Activated T-helper 2 cell treated with anti-CD3 and anti-CD28 coated beads, Interferon-gamma antibody, Interleukin-2, Interleukin-4, amounts not matched to agents 10 μg/mL and 5 μg/mL and 100 μg/mL, durations not matched to agents 14 hours and 24 hours and 36 hours (primary cell): ENCODE results near the gene CACNG5. TPM values are rescaled to one million over a fixed set of nuclear protein-coding genes. Genes with fewer than 3 reads are reported as not detected.

ENCODE experiments used
- DNase-seq: peaks from one replicate; pipeline ENCODE4 v3.0.0; 2021; ENCODE audit warnings: low spot score
- H3K27ac Mint-ChIP-seq: one replicate; pipeline ENCODE4 v1.8.0; 2021; ENCODE audit warnings: mixed read lengths
- H3K27me3 Mint-ChIP-seq: one replicate; pipeline ENCODE4 v1.8.0; 2021; ENCODE audit warnings: low read depth, mixed read lengths
- H3K36me3 Mint-ChIP-seq: one replicate; pipeline ENCODE4 v1.8.0; 2021; ENCODE audit warnings: low read depth, mixed read lengths
- H3K4me1 Mint-ChIP-seq: one replicate; pipeline ENCODE4 v1.8.0; 2021; ENCODE audit warnings: low read depth, mixed read lengths
- H3K4me3 Mint-ChIP-seq: one replicate; pipeline ENCODE4 v1.8.0; 2021; ENCODE audit warnings: low read depth, mild to moderate bottlenecking, moderate library complexity, mixed read lengths
- H3K9me3 Mint-ChIP-seq: one replicate; pipeline ENCODE4 v1.8.0; 2021; ENCODE audit warnings: mixed read lengths
- intact Hi-C: fragments of 100-400 bp; cut with micrococcal nuclease; formaldehyde crosslinking; loops from one replicate; pipeline ENCODE4 v1.15.1; 2023
- total RNA-seq: library from RNA; stranded (reverse); gene quantifications from 2 replicates; pipeline ENCODE4 v1.2.3, GENCODE V29; 2022

Gene CACNG5
- total RNA-seq, 1 donor from 2014 or later = not detected

GRCh38 chr17:66842959-66843358 lies 8.0 kb downstream of the CACNG5 start:
- intact Hi-C loops = no loop called here
- no peaks in the 10 kb centered on the region for H3K4me1 Mint-ChIP-seq
- DNase-seq = no peak
- H3K27me3 Mint-ChIP-seq = peaks cover 1% of the 10 kb centered on the region
- no peaks in the 10 kb centered on the region for H3K36me3 Mint-ChIP-seq
- H3K9me3 Mint-ChIP-seq = peaks cover 5% of the 10 kb centered on the region
- H3K27ac Mint-ChIP-seq = no peak overlapping the region
- no peak overlapping the region for H3K4me3 Mint-ChIP-seq

DNA sequence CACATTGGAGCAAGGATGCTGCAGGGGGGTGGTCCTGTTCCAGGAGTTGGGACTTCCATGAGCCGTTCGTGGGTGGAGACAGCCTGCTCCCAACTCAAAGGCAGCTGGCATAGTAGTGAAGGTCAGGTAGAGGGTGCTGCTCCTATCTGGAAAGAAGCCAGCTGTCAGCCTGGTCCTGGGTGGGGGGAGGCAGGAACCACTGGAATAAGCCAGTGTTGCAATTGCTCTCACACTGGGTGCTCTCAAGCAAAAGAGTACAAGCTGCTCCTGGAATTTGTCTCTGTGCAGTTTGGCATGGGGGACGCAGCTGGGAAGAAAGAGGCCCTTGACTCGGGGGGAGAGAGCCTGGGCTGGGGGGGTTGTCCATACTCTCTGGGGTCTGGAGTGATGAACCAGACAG lies 8.7 kb downstream of the CACNG5 start:
- Mint-ChIP-seq H3K27ac (no peak overlapping the region), H3K4me1 (no peaks in the 10 kb centered on the region), H3K9me3 (peaks cover 5% of the 10 kb centered on the region), H3K36me3 (no peaks in the 10 kb centered on the region), H3K4me3 (no peak overlapping the region), H3K27me3 (peaks cover 1% of the 10 kb centered on the region)
- intact Hi-C loops = no loop called here
- no peak for DNase-seq

DNA sequence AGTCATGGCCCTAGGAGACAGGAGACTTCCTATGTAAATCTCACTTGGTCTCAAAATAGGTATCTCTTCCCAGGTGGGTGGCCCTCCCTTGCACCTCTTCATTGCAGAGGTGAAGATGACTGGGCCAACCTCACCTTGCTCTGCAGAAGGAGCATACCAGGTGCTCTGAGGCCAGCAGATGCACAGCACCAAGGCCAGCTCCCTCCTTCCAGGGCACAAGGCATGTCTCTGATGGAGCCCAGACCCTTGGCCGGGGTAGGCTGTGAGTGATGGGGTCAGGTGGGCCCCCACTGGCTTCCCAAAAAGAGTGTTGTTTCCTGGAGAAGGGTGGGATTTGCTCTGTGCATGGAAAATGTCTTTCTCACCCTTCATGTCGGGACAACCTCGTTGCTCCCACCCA lies 12.8 kb downstream of the CACNG5 start:
- no peak for DNase-seq
- H3K36me3 Mint-ChIP-seq = no peaks in the 10 kb centered on the region
- H3K27ac Mint-ChIP-seq = no peak overlapping the region
- H3K4me1 Mint-ChIP-seq = no peaks in the 10 kb centered on the region
- H3K27me3 Mint-ChIP-seq = peaks cover 10% of the 10 kb centered on the region
- intact Hi-C loops = no loop called here
- no peak overlapping the region for H3K4me3 Mint-ChIP-seq
- H3K9me3 Mint-ChIP-seq = peaks cover 5% of the 10 kb centered on the region

DNA sequence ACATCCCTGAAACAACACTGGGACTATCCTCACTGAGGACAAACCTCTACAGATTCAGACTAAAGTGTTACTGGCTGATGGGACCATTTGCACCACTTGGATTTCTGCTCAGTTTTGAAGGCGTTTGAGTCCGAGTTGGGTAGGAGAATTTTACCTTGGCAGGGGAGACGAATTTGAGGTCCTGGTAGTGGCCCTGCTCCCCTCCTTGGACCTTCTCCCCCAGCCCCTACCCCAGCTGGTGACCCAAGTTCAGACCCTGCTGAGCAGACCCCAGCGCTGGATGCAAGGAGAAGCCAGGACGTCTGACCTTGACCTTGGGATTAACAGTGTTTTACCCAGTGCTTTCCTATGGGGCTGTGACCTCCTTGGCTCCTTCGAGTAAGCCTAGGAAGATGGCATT lies 13.6 kb downstream of the CACNG5 start:
- H3K27ac Mint-ChIP-seq = no peak overlapping the region
- no peak for DNase-seq
- no peaks in the 10 kb centered on the region for H3K36me3 Mint-ChIP-seq
- peaks cover 5% of the 10 kb centered on the region for H3K9me3 Mint-ChIP-seq
- H3K4me1 Mint-ChIP-seq = no peaks in the 10 kb centered on the region
- H3K27me3 Mint-ChIP-seq = peaks cover 14% of the 10 kb centered on the region
- no peak overlapping the region for H3K4me3 Mint-ChIP-seq
- intact Hi-C loops = no loop called here

DNA sequence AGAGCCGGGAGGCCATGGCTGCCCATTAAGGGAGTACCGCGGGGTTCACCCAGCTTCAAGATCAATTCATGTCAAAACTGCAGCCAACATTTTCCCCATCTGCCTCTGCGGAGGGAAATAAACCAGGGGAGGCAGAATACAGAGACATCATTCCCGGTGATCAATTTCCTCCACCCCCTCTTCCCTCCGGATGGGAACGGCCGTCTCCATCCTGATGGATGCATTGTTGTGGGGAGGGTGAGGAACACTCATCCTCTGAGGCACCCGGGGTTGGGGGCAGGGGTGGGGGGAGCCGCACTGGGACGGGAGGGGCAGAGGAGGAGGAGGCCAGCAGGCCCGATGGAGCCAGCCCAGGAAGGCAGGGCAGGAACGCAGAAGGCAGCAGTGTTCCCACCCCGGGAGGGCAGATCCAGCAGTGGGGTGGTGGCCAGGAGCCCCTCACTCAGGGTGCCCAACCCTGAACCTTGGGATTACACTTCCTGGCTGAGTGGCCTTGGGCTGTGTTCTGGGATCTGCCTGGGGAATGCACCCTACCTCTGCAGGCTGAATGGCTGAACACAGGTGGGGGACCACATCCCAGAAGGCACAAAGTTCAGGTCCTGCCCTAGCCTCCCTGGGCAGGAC lies 14.2 kb downstream of the CACNG5 start:
- Mint-ChIP-seq H3K4me3 (no peak overlapping the region), H3K36me3 (no peaks in the 10 kb centered on the region), H3K27ac (no peak overlapping the region), H3K4me1 (no peaks in the 10 kb centered on the region), H3K9me3 (peaks cover 5% of the 10 kb centered on the region), H3K27me3 (peaks cover 14% of the 10 kb centered on the region)
- DNase-seq = no peak
- intact Hi-C loops = no loop called here

DNA sequence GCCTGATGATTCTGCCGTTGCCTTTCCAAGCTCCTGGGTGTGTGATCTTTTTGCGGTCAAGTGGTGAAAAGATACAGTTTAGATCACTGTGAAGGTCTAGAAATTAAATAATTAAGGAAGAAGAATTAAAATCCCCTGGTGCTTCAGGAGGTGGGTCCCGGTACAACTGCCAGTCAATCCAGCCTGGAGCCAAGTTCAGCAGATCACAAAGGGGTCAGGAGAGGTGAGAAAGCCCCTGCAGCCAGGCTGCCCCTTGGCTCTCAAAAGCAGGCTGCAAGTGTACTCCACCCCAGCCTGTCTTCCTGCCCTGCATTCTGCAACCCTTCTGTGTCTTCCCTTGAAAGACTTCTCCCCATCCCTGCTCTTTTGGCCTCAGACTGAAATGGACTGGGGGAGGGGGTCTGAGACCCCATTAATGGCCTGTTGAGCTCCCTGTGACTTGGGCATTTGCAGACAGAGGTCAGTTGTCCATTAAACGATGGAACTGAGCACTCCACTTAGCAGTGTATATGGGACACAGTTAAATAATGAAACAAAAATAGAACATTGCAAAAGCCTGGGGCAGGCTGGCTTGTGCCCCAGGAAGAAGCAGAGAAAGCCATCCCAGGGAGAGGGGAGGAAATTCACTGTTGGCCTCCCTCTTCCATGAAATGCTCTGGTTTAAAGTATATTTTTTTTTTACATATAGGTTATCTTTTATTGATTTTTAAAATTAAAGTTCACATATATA lies 15.1 kb downstream of the CACNG5 start:
- H3K36me3 Mint-ChIP-seq = no peaks in the 10 kb centered on the region
- no peak for DNase-seq
- no peaks in the 10 kb centered on the region for H3K4me1 Mint-ChIP-seq
- H3K27ac Mint-ChIP-seq = no peak overlapping the region
- peaks cover 5% of the 10 kb centered on the region for H3K9me3 Mint-ChIP-seq
- intact Hi-C loops = no loop called here
- H3K4me3 Mint-ChIP-seq = no peak overlapping the region
- peaks cover 14% of the 10 kb centered on the region for H3K27me3 Mint-ChIP-seq

- Mint-ChIP-seq H3K36me3 (no peaks in the 10 kb centered on the region), H3K27me3 (peaks cover 14% of the 10 kb centered on the region), H3K4me3 (no peak overlapping the region), H3K4me1 (no peaks in the 10 kb centered on the region), H3K9me3 (peaks cover 5% of the 10 kb centered on the region), H3K27ac (no peak overlapping the region)
- DNase-seq = no peak
- intact Hi-C loops = no loop called here
Observed at GRCh38 chr17:66850692-66851091, 15.8 kb downstream of the CACNG5 start.

DNA sequence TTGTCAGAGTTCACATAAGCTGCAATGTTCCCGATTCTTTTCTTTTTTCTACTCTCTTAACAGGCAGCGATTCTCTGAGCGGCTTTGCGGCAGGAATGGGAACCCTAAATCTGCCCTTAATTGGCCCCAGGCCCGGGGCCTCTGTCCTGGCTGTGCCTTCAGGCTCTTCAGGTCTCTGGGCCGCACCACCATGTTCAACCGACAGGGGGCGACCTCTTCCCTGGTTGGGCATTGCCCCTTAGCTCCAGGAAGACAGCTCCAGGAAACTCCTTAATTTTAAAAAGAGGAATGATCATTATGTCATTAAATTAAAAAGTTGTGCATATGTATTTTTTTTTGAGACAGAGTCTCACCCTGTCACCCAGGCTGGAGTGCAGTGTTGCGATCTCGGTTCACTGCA lies 20.3 kb downstream of the CACNG5 start:
- Mint-ChIP-seq H3K4me3 (no peak overlapping the region), H3K9me3 (no peaks in the 10 kb centered on the region), H3K36me3 (no peaks in the 10 kb centered on the region), H3K27ac (no peak overlapping the region), H3K4me1 (peaks cover 5% of the 10 kb centered on the region), H3K27me3 (peaks cover 24% of the 10 kb centered on the region)
- peak; percentile 12 for DNase-seq
- intact Hi-C loops = no loop called here

GRCh38 chr17:66858226-66859083 lies 23.5 kb downstream of the CACNG5 start:
- intact Hi-C loops = no loop called here
- DNase-seq = no peak
- Mint-ChIP-seq H3K4me3 (no peak overlapping the region), H3K4me1 (peaks cover 9% of the 10 kb centered on the region), H3K27me3 (peaks cover 22% of the 10 kb centered on the region), H3K36me3 (no peaks in the 10 kb centered on the region), H3K27ac (no peak overlapping the region), H3K9me3 (no peaks in the 10 kb centered on the region)

- Mint-ChIP-seq H3K27ac (no peak overlapping the region), H3K4me3 (no peak overlapping the region), H3K36me3 (no peaks in the 10 kb centered on the region), H3K27me3 (peaks cover 28% of the 10 kb centered on the region), H3K9me3 (no peaks in the 10 kb centered on the region), H3K4me1 (peaks cover 9% of the 10 kb centered on the region)
- intact Hi-C loops = no loop called here
- no peak for DNase-seq
Observed at GRCh38 chr17:66859353-66859752, 24.4 kb downstream of the CACNG5 start.

DNA sequence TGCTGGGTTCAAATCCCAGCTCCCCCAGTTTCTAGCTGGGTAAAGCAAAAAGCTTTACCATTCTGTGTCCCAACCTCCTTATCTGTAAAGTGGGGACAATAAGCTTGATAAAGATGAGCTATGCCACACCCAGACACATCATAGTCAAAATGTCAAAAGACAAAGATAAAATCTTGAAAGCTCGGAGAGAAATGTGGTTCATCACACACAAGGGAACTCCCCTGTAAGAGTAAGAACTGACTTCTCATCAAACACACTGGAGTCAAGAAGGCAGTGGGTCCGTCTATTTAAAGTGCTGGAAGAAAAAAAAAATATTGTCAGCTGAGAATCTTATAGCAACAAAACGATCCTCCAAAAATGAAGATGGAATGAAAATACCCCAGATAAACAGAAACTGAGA lies 25.3 kb downstream of the CACNG5 start:
- no peak overlapping the region for H3K4me3 Mint-ChIP-seq
- H3K36me3 Mint-ChIP-seq = no peaks in the 10 kb centered on the region
- intact Hi-C loops = no loop called here
- no peak for DNase-seq
- H3K4me1 Mint-ChIP-seq = peaks cover 9% of the 10 kb centered on the region
- H3K27ac Mint-ChIP-seq = peak overlapping the region; percentile 42
- peaks cover 28% of the 10 kb centered on the region for H3K27me3 Mint-ChIP-seq
- H3K9me3 Mint-ChIP-seq = no peaks in the 10 kb centered on the region

GRCh38 chr17:66863820-66864219 lies 28.9 kb downstream of the CACNG5 start:
- peaks cover 5% of the 10 kb centered on the region for H3K9me3 Mint-ChIP-seq
- no peak overlapping the region for H3K4me3 Mint-ChIP-seq
- no peak for DNase-seq
- no peak overlapping the region for H3K27ac Mint-ChIP-seq
- H3K27me3 Mint-ChIP-seq = peaks cover 35% of the 10 kb centered on the region
- intact Hi-C loops = no loop called here
- H3K36me3 Mint-ChIP-seq = no peaks in the 10 kb centered on the region
- peaks cover 9% of the 10 kb centered on the region for H3K4me1 Mint-ChIP-seq

- Mint-ChIP-seq H3K36me3 (no peaks in the 10 kb centered on the region), H3K9me3 (peaks cover 5% of the 10 kb centered on the region), H3K27me3 (peaks cover 33% of the 10 kb centered on the region), H3K27ac (no peak overlapping the region), H3K4me3 (no peak overlapping the region), H3K4me1 (peaks cover 4% of the 10 kb centered on the region)
- intact Hi-C loops = no loop called here
- DNase-seq = no peak
Observed at GRCh38 chr17:66865151-66865550, 30.2 kb downstream of the CACNG5 start.
